HEK293 (cell line): ENCODE data around the gene NFIX.

ENCODE experiments used
- KLF9 ChIP-seq: fragments of 450-650 bp; formaldehyde crosslinking; IDR thresholded peaks from 2 replicates; pipeline ENCODE4 v1.5.1; 2016; ENCODE audit warnings: missing biosample characterization, missing genetic modification characterization, low read depth
- PRDM10 ChIP-seq: fragments of 450-650 bp; formaldehyde crosslinking; IDR thresholded peaks from 2 replicates; pipeline ENCODE4 v1.5.1; 2016; ENCODE audit warnings: missing biosample characterization, missing genetic modification characterization
- REST ChIP-seq: fragments of 450-650 bp; formaldehyde crosslinking; IDR thresholded peaks from 2 replicates; pipeline ENCODE4 v1.5.1; 2016; ENCODE audit warnings: missing biosample characterization, missing genetic modification characterization
- ZNF146 ChIP-seq: fragments of 450-650 bp; formaldehyde crosslinking; IDR thresholded peaks from 2 replicates; pipeline ENCODE4 v1.5.1; 2016; ENCODE audit warnings: missing biosample characterization, missing genetic modification characterization
- ZNF148 ChIP-seq: fragments of 450-650 bp; formaldehyde crosslinking; IDR thresholded peaks from 2 replicates; pipeline ENCODE4 v1.5.0; 2017; ENCODE audit warnings: missing biosample characterization, missing genetic modification characterization, borderline replicate concordance
- ZNF449 ChIP-seq: fragments of 450-650 bp; formaldehyde crosslinking; IDR thresholded peaks from 2 replicates; pipeline ENCODE4 v1.5.1; 2017; ENCODE audit warnings: missing biosample characterization, mild to moderate bottlenecking, missing genetic modification characterization, moderate library complexity
- ZNF513 ChIP-seq: fragments of 450-650 bp; IDR thresholded peaks from 2 replicates; pipeline ENCODE4 v1.5.1; 2018; ENCODE audit warnings: missing biosample characterization, missing genetic modification characterization
- ZNF670 ChIP-seq: fragments of 450-650 bp; formaldehyde crosslinking; IDR thresholded peaks from 2 replicates; pipeline ENCODE4 v1.5.1; 2016; ENCODE audit warnings: missing biosample characterization, missing genetic modification characterization, low read depth

- TF ChIP-seq ZNF670 (tag by site-specific recombination) (no peak), PRDM10 (tag by site-specific recombination) (no peak), REST (no peak), ZNF148 (tag by site-specific recombination) (no peak), KLF9 (tag by site-specific recombination) (no peak), ZNF146 (tag by site-specific recombination) (no peak), ZNF449 (tag by site-specific recombination) (no peak), ZNF513 (tag by site-specific recombination) (no peak)
These were observed 49.1 kb upstream of the NFIX start for GRCh38 chr19:12946092-12946721.
